BLaER1 treated with 17β-estradiol and CSF1 and Interleukin-3, amounts not matched to agents 10 nM and 100 nM (cell line): Measurements from ENCODE around the gene ZNF92.
"Not testable (repeated sequence)": the region's sequence is repeated elsewhere in the genome, so short reads cannot be mapped to it uniquely, and the experiment has no call there.

Experiments used
- H3K27ac ChIP-seq, 11 experiments: shearing (Covaris generic); formaldehyde crosslinking; 2 replicates each; pipeline ENCODE4 v1.8.1; 2022
- H3K27me3 ChIP-seq, 11 experiments: shearing (Covaris generic); formaldehyde crosslinking; 2 replicates each; pipeline ENCODE4 v1.8.1; 2022
- H3K36me3 ChIP-seq, 11 experiments: shearing (Covaris generic); formaldehyde crosslinking; 2 replicates each; pipeline ENCODE4 v1.8.1; 2022
- H3K4me1 ChIP-seq, 10 experiments: shearing (Covaris generic); formaldehyde crosslinking; 2 replicates each; pipeline ENCODE4 v1.8.1; 2022
- H3K4me2 ChIP-seq, 11 experiments: shearing (Covaris generic); formaldehyde crosslinking; 2 replicates each; pipeline ENCODE4 v1.8.1; 2022
- H3K4me3 ChIP-seq, 10 experiments: shearing (Covaris generic); formaldehyde crosslinking; 2 replicates each; pipeline ENCODE4 v1.8.1; 2022
- H3K9ac ChIP-seq, 11 experiments: shearing (Covaris generic); formaldehyde crosslinking; 2 replicates each; pipeline ENCODE4 v1.8.1; 2022
- H3K9me3 ChIP-seq, 11 experiments: shearing (Covaris generic); formaldehyde crosslinking; replicated peaks in 1 of 11; 2 replicates each; pipeline ENCODE4 v1.8.1; 2022
- H4K20me1 ChIP-seq, 11 experiments: shearing (Covaris generic); formaldehyde crosslinking; 2 replicates each; pipeline ENCODE4 v1.8.1; 2022
- Cebpa-rat ChIP-seq, 11 experiments: shearing (Covaris generic); IDR thresholded peaks; 2 replicates each; pipeline ENCODE4 v1.8.1; 2022

Gene ZNF92

DNA sequence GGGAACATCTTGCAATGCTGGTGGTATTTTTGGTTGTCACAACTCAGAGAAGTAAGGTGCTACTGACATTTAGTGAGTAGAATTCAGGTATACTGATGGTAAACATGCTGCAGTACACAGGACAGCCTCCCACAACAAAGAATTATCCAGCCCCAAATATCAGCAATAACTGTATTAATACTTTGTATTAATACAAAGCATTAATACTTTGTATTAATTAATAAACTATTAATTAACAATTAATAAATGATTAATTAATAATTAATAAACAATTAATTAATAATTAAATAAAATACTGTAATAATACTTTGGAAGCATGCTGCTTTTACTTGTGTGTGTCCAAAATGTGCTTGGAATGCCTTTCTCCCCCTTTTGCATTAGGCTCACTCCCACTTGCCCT lies 62.5 kb downstream of the ZNF92 start:
- no peak overlapping the region for H3K4me2 ChIP-seq

DNA sequence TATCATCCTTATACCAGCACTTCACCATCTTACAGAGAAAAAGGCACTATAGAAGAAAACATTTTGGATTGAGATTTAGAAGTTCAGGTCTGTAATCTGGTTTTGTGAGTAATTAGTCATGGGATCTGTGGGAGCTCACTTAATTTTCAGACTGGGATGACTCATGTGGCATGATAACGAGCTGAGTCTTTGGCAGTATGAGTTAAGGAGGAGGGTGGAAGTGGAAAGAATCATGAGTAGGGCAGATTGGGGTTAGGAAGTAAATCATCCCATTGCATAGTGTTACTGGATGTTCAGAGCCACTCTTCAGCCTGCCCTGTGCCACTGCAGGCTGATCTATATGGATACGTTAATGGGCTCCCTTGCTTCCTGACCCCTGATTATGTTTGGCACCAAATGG lies 64.9 kb downstream of the ZNF92 start:
- TF ChIP-seq Cebpa-rat (IDR thresholded peaks at IDR 0.05), result no peak
- no peak overlapping the region for H3K9ac ChIP-seq
- no peaks in the 10 kb centered on the region for H3K36me3 ChIP-seq
- no peaks in the 10 kb centered on the region for H4K20me1 ChIP-seq
- no peaks in the 10 kb centered on the region for H3K27me3 ChIP-seq
- no peaks in the 10 kb centered on the region for H3K9me3 ChIP-seq
- no peak overlapping the region for H3K4me3 ChIP-seq
- H3K4me1 ChIP-seq, result no peaks in the 10 kb centered on the region
- no peak overlapping the region for H3K4me2 ChIP-seq
- no peak overlapping the region for H3K27ac ChIP-seq

More for the DNA sequence above, 62.5 kb downstream of the ZNF92 start:
- Histone ChIP-seq H4K20me1 (no peaks in the 10 kb centered on the region), H3K36me3 (no peaks in the 10 kb centered on the region), H3K9ac (no peak overlapping the region), H3K4me1 (no peaks in the 10 kb centered on the region), H3K9me3 (no peaks in the 10 kb centered on the region), H3K27ac (no peak overlapping the region), H3K4me3 (no peak overlapping the region), H3K27me3 (no peaks in the 10 kb centered on the region)
- no peak for TF ChIP-seq Cebpa-rat (IDR thresholded peaks at IDR 0.05)

DNA sequence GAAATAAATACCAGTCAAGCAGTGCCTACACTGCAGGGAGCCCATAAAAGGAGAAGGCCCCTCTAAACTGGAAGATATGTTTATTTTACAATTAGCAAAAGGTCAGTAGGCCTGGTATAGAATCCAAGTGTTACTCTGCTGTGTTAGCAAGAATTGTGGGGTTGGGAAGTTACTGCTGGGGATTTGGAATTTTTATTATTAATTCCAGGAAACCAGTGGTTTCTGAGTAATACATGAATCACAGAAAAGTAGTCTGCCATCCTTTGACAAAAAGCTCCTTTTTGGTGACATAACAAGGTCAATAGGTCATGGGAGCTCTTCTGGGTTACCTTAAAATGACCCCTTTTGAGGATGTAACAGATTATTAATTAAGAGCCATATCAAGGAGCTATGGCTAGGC lies 67.4 kb downstream of the ZNF92 start:
- Histone ChIP-seq H4K20me1 (no peaks in the 10 kb centered on the region), H3K9ac (no peak overlapping the region), H3K27ac (no peak overlapping the region), H3K4me1 (no peaks in the 10 kb centered on the region), H3K27me3 (no peaks in the 10 kb centered on the region), H3K36me3 (no peaks in the 10 kb centered on the region), H3K4me3 (no peak overlapping the region), H3K9me3 (peaks cover 0 to 6% (median 0%) of the 10 kb centered on the region in 11 experiments; a peak in 2 of 22 replicates), H3K4me2 (peak overlapping the region in 1 of 11 experiments; percentile 6; a peak in 1 of 22 replicates)
- no peak for TF ChIP-seq Cebpa-rat (IDR thresholded peaks at IDR 0.05)

DNA sequence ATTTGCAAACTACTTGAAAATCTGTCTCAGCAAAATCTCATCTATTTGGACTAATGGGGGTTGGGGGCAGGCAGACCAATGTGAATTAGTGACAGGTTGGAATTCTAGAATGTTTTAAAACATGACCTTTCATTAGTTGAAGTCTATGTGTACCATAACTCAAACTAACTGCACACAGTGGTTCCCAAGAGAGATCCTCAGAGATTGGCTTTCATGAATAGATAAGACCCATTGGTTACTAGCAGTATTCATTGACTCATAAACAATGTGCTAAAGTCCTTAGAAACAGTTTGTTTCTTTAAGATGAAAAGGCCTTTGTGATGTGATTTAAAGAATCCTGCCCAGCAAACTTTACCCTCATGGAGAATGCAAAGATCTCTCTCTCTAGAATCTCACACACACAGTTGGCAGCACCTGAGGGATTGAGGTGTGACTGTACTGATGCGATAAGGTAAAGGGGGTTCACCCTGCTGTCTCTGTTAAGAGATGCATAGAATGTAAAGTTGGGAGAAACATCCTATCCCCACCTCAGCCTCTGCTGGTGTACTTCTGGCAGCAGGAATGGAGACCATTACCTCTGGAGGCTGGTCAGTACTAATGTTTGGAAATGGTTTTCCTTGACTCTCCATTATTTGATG lies 70.7 kb downstream of the ZNF92 start:
- H3K27ac ChIP-seq, result no peak overlapping the region
- H3K36me3 ChIP-seq, result no peaks in the 10 kb centered on the region
- H3K4me1 ChIP-seq, result peaks cover 0 to under 1% (median 0%) of the 10 kb centered on the region in 10 experiments; a peak in 2 of 20 replicates
- no peak overlapping the region for H3K4me2 ChIP-seq
- H3K9ac ChIP-seq, result no peak overlapping the region
- no peaks in the 10 kb centered on the region for H4K20me1 ChIP-seq
- no peak overlapping the region for H3K4me3 ChIP-seq
- TF ChIP-seq Cebpa-rat (IDR thresholded peaks at IDR 0.05), result no peak
- H3K27me3 ChIP-seq, result no peaks in the 10 kb centered on the region
- peaks cover 0 to 16% (median 11%) of the 10 kb centered on the region in 11 experiments; a peak in 18 of 22 replicates for H3K9me3 ChIP-seq

DNA sequence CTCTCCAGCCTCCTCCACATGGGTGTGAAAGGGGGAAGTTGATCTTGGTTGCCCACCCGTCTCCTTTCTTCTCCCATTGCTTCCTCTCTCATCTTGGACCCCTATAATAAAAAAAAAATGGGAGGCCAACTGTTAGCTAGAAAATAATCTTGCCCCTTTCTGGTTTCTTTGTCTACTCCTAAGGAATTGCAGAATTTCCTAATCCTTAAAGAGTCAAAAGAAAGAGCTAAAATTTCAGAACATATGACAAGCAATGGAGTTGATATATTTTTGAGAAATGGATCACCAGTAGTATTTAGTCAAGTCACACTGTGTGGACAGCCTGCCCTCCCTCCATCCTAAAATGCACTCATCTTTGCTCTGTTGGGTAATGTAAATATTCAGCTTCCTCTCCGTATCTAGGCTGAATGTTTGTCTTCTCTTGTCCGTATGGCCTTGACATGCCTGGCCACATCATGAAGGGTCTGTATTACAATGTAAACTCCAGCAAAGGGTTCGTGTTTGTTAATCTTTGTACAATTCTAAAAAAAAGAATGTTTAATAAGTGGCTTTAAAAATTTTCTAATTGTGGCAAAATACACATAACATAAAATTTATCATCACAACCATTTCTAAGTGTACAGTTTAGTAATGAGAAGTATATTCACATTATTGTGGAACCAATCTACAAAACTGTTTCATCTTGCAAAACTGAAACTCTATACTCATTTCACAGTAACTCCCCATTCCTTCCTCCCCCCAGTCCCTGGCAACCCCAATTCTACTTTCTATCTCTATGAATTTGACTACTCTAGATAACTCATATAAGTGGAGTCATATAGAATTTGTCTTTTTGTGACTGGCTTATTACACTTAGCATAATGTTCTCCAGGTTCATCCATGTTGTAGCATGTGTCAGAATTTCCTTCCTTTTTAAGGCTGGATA lies 71.5 kb downstream of the ZNF92 start:
- H3K36me3 ChIP-seq, result no peaks in the 10 kb centered on the region
- no peaks in the 10 kb centered on the region for H3K27me3 ChIP-seq
- H3K4me1 ChIP-seq, result peaks cover 0 to 3% (median 0%) of the 10 kb centered on the region in 10 experiments; a peak in 2 of 20 replicates
- peaks cover 0 to 16% (median 11%) of the 10 kb centered on the region in 11 experiments; a peak in 18 of 22 replicates for H3K9me3 ChIP-seq
- no peak overlapping the region for H3K4me2 ChIP-seq
- no peak overlapping the region for H3K4me3 ChIP-seq
- no peaks in the 10 kb centered on the region for H4K20me1 ChIP-seq
- H3K27ac ChIP-seq, result no peak overlapping the region
- no peak for TF ChIP-seq Cebpa-rat (IDR thresholded peaks at IDR 0.05)
- no peak overlapping the region for H3K9ac ChIP-seq

DNA sequence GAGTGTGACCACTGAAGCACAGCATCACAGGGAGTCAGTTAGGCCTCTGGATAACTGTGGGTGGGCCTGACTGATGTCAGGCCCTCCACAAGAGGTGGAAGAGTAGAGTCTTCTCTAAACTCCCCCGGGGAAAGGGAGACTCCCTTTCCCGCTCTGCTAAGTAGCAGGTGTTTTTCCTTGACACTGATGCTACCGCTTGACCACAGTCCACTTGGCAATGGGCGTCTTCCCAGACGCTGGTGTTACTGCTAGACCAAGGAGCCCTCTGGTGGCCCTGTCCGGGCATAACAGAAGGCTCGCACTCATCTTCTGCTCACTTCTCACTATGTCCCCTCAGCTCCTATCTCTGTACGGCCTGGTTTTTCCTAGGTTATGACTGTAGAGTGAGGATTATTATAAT lies 73.4 kb downstream of the ZNF92 start:
- not testable (repeated sequence) for H3K4me2 ChIP-seq, H3K36me3 ChIP-seq, H3K4me3 ChIP-seq, H3K27ac ChIP-seq, H3K4me1 ChIP-seq, H3K9ac ChIP-seq, H4K20me1 ChIP-seq, H3K27me3 ChIP-seq
- H3K9me3 ChIP-seq, result peaks cover 0 to 16% (median 11%) of the 10 kb centered on the region in 11 experiments; a peak in 18 of 22 replicates

DNA sequence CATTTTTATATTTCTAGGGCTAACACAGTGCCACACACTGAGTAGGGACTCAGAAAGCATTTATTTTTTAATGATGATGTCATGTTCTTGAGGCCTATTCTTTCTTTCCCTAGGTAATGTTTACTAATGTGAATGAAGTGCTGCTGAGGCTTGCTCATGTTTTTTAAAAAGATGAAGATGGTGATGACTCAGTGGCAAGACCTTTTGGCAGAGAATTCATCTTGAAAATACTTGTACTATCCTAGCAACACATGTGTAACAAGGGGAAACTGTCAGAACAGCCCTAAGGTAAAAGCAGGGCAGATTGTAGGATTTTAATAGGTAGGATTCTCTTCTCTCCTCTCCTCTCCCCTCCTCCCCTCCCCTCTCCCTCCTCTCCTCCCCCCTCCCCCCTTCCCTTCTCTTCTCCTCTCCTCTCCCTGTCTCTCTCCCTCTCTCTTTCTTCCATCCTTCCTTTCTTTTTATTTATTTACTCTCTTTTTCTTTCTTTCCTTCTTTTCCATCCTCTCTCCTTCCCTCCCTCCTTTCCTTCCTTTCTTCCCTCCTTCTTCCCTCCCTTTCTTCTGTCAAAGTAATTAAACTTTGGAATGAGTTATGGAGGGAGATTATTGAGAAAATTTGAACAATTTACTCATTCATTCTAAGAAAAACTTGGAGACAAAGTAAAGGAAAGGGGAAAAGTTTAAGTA lies 75.3 kb downstream of the ZNF92 start:
- Histone ChIP-seq H3K9ac (no peak overlapping the region), H3K4me3 (no peak overlapping the region), H4K20me1 (no peaks in the 10 kb centered on the region), H3K36me3 (no peaks in the 10 kb centered on the region), H3K27me3 (no peaks in the 10 kb centered on the region; a peak in 1 of 22 replicates), H3K27ac (no peak overlapping the region), H3K4me2 (0 out of 22 replicates have a peak overlapping the region, but pooled peaks of 1 of the 11 experiments have one; percentile 16), H3K4me1 (peaks cover 0 to 5% (median 0%) of the 10 kb centered on the region in 10 experiments; a peak in 2 of 20 replicates), H3K9me3 (peaks cover 0 to 16% (median 11%) of the 10 kb centered on the region in 11 experiments; a peak in 18 of 22 replicates)
- TF ChIP-seq Cebpa-rat (IDR thresholded peaks at IDR 0.05), result no peak

DNA sequence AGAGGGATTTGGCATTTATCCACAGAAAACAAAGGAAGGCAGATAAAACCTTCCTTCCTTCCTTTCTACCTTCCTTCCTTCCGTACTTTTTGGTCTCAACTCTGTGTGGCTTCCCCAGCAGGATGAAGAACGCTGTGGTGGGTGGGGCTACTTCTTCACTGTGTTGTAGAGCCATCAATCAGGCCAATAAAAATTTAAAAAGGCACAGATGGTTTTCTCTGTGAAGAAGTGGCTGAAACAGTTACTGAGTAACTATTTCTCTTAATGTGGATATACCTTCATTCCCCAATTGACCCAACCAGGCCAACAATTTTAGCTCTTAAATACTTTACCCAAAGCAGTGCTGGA lies 75.8 kb downstream of the ZNF92 start:
- TF ChIP-seq Cebpa-rat (IDR thresholded peaks at IDR 0.05), result no peak
- Histone ChIP-seq H3K4me2 (0 out of 22 replicates have a peak overlapping the region, but pooled peaks of 1 of the 11 experiments have one; percentile 16), H3K9me3 (peaks cover 0 to 16% (median 11%) of the 10 kb centered on the region in 11 experiments; a peak in 18 of 22 replicates), H3K4me3 (no peak overlapping the region), H3K27ac (no peak overlapping the region), H4K20me1 (no peaks in the 10 kb centered on the region), H3K27me3 (no peaks in the 10 kb centered on the region; a peak in 1 of 22 replicates), H3K36me3 (no peaks in the 10 kb centered on the region), H3K4me1 (peaks cover 0 to 5% (median 0%) of the 10 kb centered on the region in 10 experiments; a peak in 2 of 20 replicates), H3K9ac (no peak overlapping the region)
